Astrocyte (in vitro differentiated cells and primary cell): ENCODE results near the gene ABHD4. TPM values are rescaled to one million over a fixed set of nuclear protein-coding genes. Genes with fewer than 3 reads are reported as not detected.
"Not testable (repeated sequence)": the region's sequence is repeated elsewhere in the genome, so short reads cannot be mapped to it uniquely, and the experiment has no call there.

Source experiments
- DNase-seq: peaks from one replicate; pipeline ENCODE4 v3.0.0-alpha.2; 2010; ENCODE audit warnings: low read depth
- FAIRE-seq: peaks from 2 replicates; lab custom pipeline; 2011; peaks lifted over from hg19 to GRCh38; lab: Jason Lieb, UNC
- H2AFZ ChIP-seq: 2 replicates; pipeline ENCODE4 v1.6.0; 2012; ENCODE audit warnings: low read depth, low read length, inconsistent platforms
- H3K27ac ChIP-seq: 2 replicates; pipeline ENCODE4 v1.5.1; 2011; ENCODE audit warnings: low read depth, low read length, inconsistent platforms
- H3K27me3 ChIP-seq: 2 replicates; pipeline ENCODE4 v1.6.0; 2011; ENCODE audit warnings: low read length, inconsistent platforms; ENCODE audit not compliant: insufficient read depth
- H3K36me3 ChIP-seq: 2 replicates; pipeline ENCODE4 v1.5.1; 2011; ENCODE audit warnings: low read length, inconsistent platforms; ENCODE audit not compliant: insufficient read depth
- H3K4me1 ChIP-seq: 2 replicates; pipeline ENCODE4 v1.5.1; 2011; ENCODE audit warnings: low read length, inconsistent platforms; ENCODE audit not compliant: insufficient read depth
- H3K4me2 ChIP-seq: 2 replicates; pipeline ENCODE4 v1.6.0; 2012; ENCODE audit warnings: low read length, inconsistent platforms
- H3K4me3 ChIP-seq: 2 replicates; pipeline ENCODE4 v1.5.1; 2011; ENCODE audit warnings: low read depth, mild to moderate bottlenecking, low read length, inconsistent platforms; ENCODE audit not compliant: insufficient read depth
- H3K79me2 ChIP-seq: 2 replicates; pipeline ENCODE4 v1.6.0; 2012; ENCODE audit warnings: mild to moderate bottlenecking, low read length, inconsistent platforms; ENCODE audit not compliant: insufficient read depth
- H3K9ac ChIP-seq: 2 replicates; pipeline ENCODE4 v1.6.0; 2012; ENCODE audit warnings: mild to moderate bottlenecking, low read length, inconsistent platforms
- H3K9me3 ChIP-seq: 2 replicates; pipeline ENCODE4 v1.5.1; 2012; ENCODE audit warnings: low read depth, mild to moderate bottlenecking, low read length, inconsistent platforms; ENCODE audit not compliant: insufficient read depth
- H4K20me1 ChIP-seq: 2 replicates; pipeline ENCODE4 v1.6.0; 2012; ENCODE audit warnings: low read length, inconsistent platforms; ENCODE audit not compliant: insufficient read depth
- H3K27ac Mint-ChIP-seq: one replicate; pipeline ENCODE4 v1.8.0; 2021; ENCODE audit warnings: mild to moderate bottlenecking, mixed read lengths; ENCODE audit not compliant: unreplicated experiment
- H3K27me3 Mint-ChIP-seq: one replicate; pipeline ENCODE4 v1.8.0; 2021; ENCODE audit warnings: low read depth, mixed read lengths; ENCODE audit not compliant: unreplicated experiment
- H3K36me3 Mint-ChIP-seq: one replicate; pipeline ENCODE4 v1.8.0; 2021; ENCODE audit warnings: low read depth, mixed read lengths; ENCODE audit not compliant: unreplicated experiment
- H3K4me1 Mint-ChIP-seq: one replicate; pipeline ENCODE4 v1.8.0; 2021; ENCODE audit warnings: low read depth, mixed read lengths; ENCODE audit not compliant: unreplicated experiment
- H3K4me3 Mint-ChIP-seq: one replicate; pipeline ENCODE4 v1.8.0; 2021; ENCODE audit warnings: mild to moderate bottlenecking, moderate library complexity, mixed read lengths; ENCODE audit not compliant: unreplicated experiment
- H3K9me3 Mint-ChIP-seq: one replicate; pipeline ENCODE4 v1.8.0; 2021; ENCODE audit warnings: mild to moderate bottlenecking, mixed read lengths; ENCODE audit not compliant: unreplicated experiment
- CTCF ChIP-seq: IDR thresholded peaks from 2 replicates; pipeline ENCODE4 v1.5.1; 2011; ENCODE audit warnings: low read depth, mild to moderate bottlenecking, inconsistent platforms, low read length, moderate library complexity; ENCODE audit not compliant: insufficient read depth
- EZH2 ChIP-seq: IDR thresholded peaks from 2 replicates; pipeline ENCODE4 v1.6.1; 2012; ENCODE audit warnings: mild to moderate bottlenecking, low read length, inconsistent platforms; ENCODE audit not compliant: insufficient read depth
- total RNA-seq: library from RNA; stranded (reverse); gene quantifications from 2 replicates; pipeline ENCODE4 v1.2.1, GENCODE V29; 2021

The ABHD4 gene
- total RNA-seq, 1 donor from 2014 or later = 52.4 TPM

GRCh38 chr14:22613736-22614239, 15.7 kb downstream of the ABHD4 start:
- DNase-seq (no peak), FAIRE-seq (no peak)
- Histone ChIP-seq H3K79me2 (no peaks in the 10 kb centered on the region), H3K9me3 (no peaks in the 10 kb centered on the region), H3K4me3 (no peak overlapping the region), H2AFZ (no peak overlapping the region), H3K9ac (peak overlapping the region; percentile 55), H3K27me3 (no peaks in the 10 kb centered on the region), H3K36me3 (peaks cover 9% of the 10 kb centered on the region), H4K20me1 (no peaks in the 10 kb centered on the region), H3K27ac (peak overlapping the region; percentile 89), H3K4me1 (peaks cover 19% of the 10 kb centered on the region), H3K4me2 (peak overlapping the region; percentile 27)
- H3K4me3 Mint-ChIP-seq = no peak overlapping the region
- peak overlapping the region; percentile 41 for H3K27ac Mint-ChIP-seq
- H3K27me3 Mint-ChIP-seq = no peaks in the 10 kb centered on the region
- peaks cover 23% of the 10 kb centered on the region for H3K36me3 Mint-ChIP-seq
- TF ChIP-seq CTCF (no peak), EZH2 (no peak)
- peaks cover 17% of the 10 kb centered on the region for H3K4me1 Mint-ChIP-seq
- H3K9me3 Mint-ChIP-seq = peaks cover 3% of the 10 kb centered on the region

GRCh38 chr14:22614240-22614799, 16.2 kb downstream of the ABHD4 start:
- FAIRE-seq = peak; percentile 60
- peaks cover 4% of the 10 kb centered on the region for H3K9me3 Mint-ChIP-seq
- Histone ChIP-seq H2AFZ (no peak overlapping the region), H3K4me1 (peaks cover 19% of the 10 kb centered on the region), H3K4me3 (no peak overlapping the region), H3K9me3 (no peaks in the 10 kb centered on the region), H3K27me3 (no peaks in the 10 kb centered on the region), H4K20me1 (no peaks in the 10 kb centered on the region), H3K9ac (peak overlapping the region; percentile 63), H3K79me2 (no peaks in the 10 kb centered on the region), H3K27ac (peak overlapping the region; percentile 89), H3K4me2 (peak overlapping the region; percentile 27), H3K36me3 (peaks cover 9% of the 10 kb centered on the region)
- no peak overlapping the region for H3K4me3 Mint-ChIP-seq
- peaks cover 23% of the 10 kb centered on the region for H3K36me3 Mint-ChIP-seq
- H3K27ac Mint-ChIP-seq = peak overlapping the region; percentile 63
- H3K4me1 Mint-ChIP-seq = peaks cover 17% of the 10 kb centered on the region
- H3K27me3 Mint-ChIP-seq = peaks cover 1% of the 10 kb centered on the region
- peak; percentile 99 for DNase-seq
- no peak for TF ChIP-seq EZH2
- no peak for TF ChIP-seq CTCF

- not testable (repeated sequence) for DNase-seq, H3K27ac ChIP-seq, H3K9me3 Mint-ChIP-seq, FAIRE-seq, H3K27me3 ChIP-seq, H3K4me3 ChIP-seq, H3K4me3 Mint-ChIP-seq, H3K27me3 Mint-ChIP-seq, H3K9ac ChIP-seq, H3K4me2 ChIP-seq, H3K9me3 ChIP-seq, H3K79me2 ChIP-seq, H3K36me3 ChIP-seq, H4K20me1 ChIP-seq, H3K27ac Mint-ChIP-seq, H2AFZ ChIP-seq
- peaks cover 16% of the 10 kb centered on the region for H3K36me3 Mint-ChIP-seq
- H3K4me1 ChIP-seq = peaks cover 19% of the 10 kb centered on the region
- peaks cover 17% of the 10 kb centered on the region for H3K4me1 Mint-ChIP-seq
Observed at GRCh38 chr14:22615765-22616164, 17.7 kb downstream of the ABHD4 start.
